Measurements from ENCODE around the gene MAP3K14. TPM values are rescaled to one million over a fixed set of nuclear protein-coding genes. Genes with fewer than 3 reads are reported as not detected.
A peak's percentile ranks its signal among the peaks of the same experiment; 100 is the strongest.
"Not testable (repeated sequence)": the region's sequence is repeated elsewhere in the genome, so short reads cannot be mapped to it uniquely, and the experiment has no call there.

The MAP3K14 gene
- total RNA-seq, 4 donors from 2014 or later: 9.6 to 14.4 (median 11.9) TPM

DNA sequence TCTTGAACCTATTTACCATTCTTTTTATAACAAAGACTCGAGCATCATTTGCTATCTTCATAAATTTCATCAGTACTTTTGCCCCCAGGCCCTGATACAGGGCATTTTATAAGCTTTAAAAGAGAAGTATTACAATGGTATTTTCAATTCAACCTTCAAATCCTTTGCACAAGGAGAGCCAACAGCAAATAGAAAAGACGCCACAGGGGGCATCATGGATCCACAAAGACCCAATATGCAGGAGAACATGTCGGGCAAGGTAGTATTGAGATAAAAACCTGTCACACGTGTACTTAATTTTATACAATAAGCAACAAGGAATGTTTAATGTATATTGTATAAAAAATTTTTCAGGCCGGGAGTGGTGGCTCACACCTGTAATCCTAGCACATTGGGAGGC, 10.2 kb downstream of the MAP3K14 start:
- DNase-seq (ENCODE audit: low spot score in 2 of 2): no peak
- peaks cover 83% of the 10 kb centered on the region for H3K4me1 ChIP-seq
- no peak overlapping the region for H3K4me3 ChIP-seq
- H3K27ac ChIP-seq: peak overlapping the region; percentile 86
- H3K27me3 ChIP-seq: no peaks in the 10 kb centered on the region
- 77% methylated on average over 5 of the region's 5 CpGs for WGBS
- no peaks in the 10 kb centered on the region for H3K9me3 ChIP-seq
- TF ChIP-seq CTCF (IDR thresholded peaks at IDR 0.05) (no peak), POLR2A (IDR thresholded peaks at IDR 0.05) (no peak), POLR2AphosphoS5 (IDR thresholded peaks at IDR 0.05) (no peak), EP300 (IDR thresholded peaks at IDR 0.05) (no peak)
- no peaks in the 10 kb centered on the region for H3K36me3 ChIP-seq

GRCh38 chr17:45306094-45306493, 10.7 kb downstream of the MAP3K14 start:
- TF ChIP-seq POLR2A (IDR thresholded peaks at IDR 0.05) (no peak), POLR2AphosphoS5 (IDR thresholded peaks at IDR 0.05) (no peak), CTCF (IDR thresholded peaks at IDR 0.05) (no peak), EP300 (IDR thresholded peaks at IDR 0.05) (no peak)
- Histone ChIP-seq H3K27ac (peak overlapping the region; percentile 86), H3K4me3 (no peak overlapping the region), H3K4me1 (peaks cover 78% of the 10 kb centered on the region), H3K9me3 (no peaks in the 10 kb centered on the region), H3K36me3 (no peaks in the 10 kb centered on the region), H3K27me3 (no peaks in the 10 kb centered on the region)
- no peak for DNase-seq (ENCODE audit: low spot score in 2 of 2)
- 34% methylated on average over 4 of the region's 4 CpGs for WGBS

- H3K27ac ChIP-seq: peak overlapping the region; percentile 86
- H3K36me3 ChIP-seq: no peaks in the 10 kb centered on the region
- H3K4me3 ChIP-seq: no peak overlapping the region
- H3K27me3 ChIP-seq: no peaks in the 10 kb centered on the region
- WGBS: 76% methylated on average over 3 of the region's 3 CpGs
- no peak for DNase-seq (ENCODE audit: low spot score in 2 of 2)
- H3K4me1 ChIP-seq: peaks cover 75% of the 10 kb centered on the region
- TF ChIP-seq POLR2AphosphoS5 (IDR thresholded peaks at IDR 0.05) (no peak), POLR2A (IDR thresholded peaks at IDR 0.05) (no peak), CTCF (IDR thresholded peaks at IDR 0.05) (no peak), EP300 (IDR thresholded peaks at IDR 0.05) (no peak)
- H3K9me3 ChIP-seq: no peaks in the 10 kb centered on the region
These were observed 11.2 kb downstream of the MAP3K14 start for GRCh38 chr17:45305530-45306087.

GRCh38 chr17:45302649-45303173, 14.1 kb downstream of the MAP3K14 start:
- no peak for DNase-seq (ENCODE audit: low spot score in 2 of 2)
- H3K27ac ChIP-seq: peak overlapping the region; percentile 70
- H3K4me3 ChIP-seq: no peak overlapping the region
- H3K4me1 ChIP-seq: peaks cover 76% of the 10 kb centered on the region
- WGBS: 39% methylated on average over 10 of the region's 10 CpGs
- no peaks in the 10 kb centered on the region for H3K9me3 ChIP-seq
- no peak for TF ChIP-seq POLR2A (IDR thresholded peaks at IDR 0.05)
- no peak for TF ChIP-seq POLR2AphosphoS5 (IDR thresholded peaks at IDR 0.05)
- TF ChIP-seq EP300 (IDR thresholded peaks at IDR 0.05): no peak
- TF ChIP-seq CTCF (IDR thresholded peaks at IDR 0.05): no peak
- H3K27me3 ChIP-seq: no peaks in the 10 kb centered on the region
- H3K36me3 ChIP-seq: no peaks in the 10 kb centered on the region

GRCh38 chr17:45302220-45302619, 14.6 kb downstream of the MAP3K14 start:
- not testable (repeated sequence) for H3K9me3 ChIP-seq; H3K36me3 ChIP-seq; H3K27me3 ChIP-seq; DNase-seq (ENCODE audit: low spot score in 2 of 2); H3K4me3 ChIP-seq
- 59% methylated on average over 9 of the region's 9 CpGs for WGBS
- H3K4me1 ChIP-seq: peaks cover 74% of the 10 kb centered on the region
- peak overlapping the region; percentile 70 for H3K27ac ChIP-seq

- TF ChIP-seq POLR2A (IDR thresholded peaks at IDR 0.05) (no peak), POLR2AphosphoS5 (IDR thresholded peaks at IDR 0.05) (no peak), EP300 (IDR thresholded peaks at IDR 0.05) (no peak), CTCF (IDR thresholded peaks at IDR 0.05) (no peak)
- 93% methylated on average over 4 of the region's 4 CpGs for WGBS
- H3K4me1 ChIP-seq: peaks cover 74% of the 10 kb centered on the region
- no peaks in the 10 kb centered on the region for H3K36me3 ChIP-seq
- no peak overlapping the region for H3K4me3 ChIP-seq
- DNase-seq (ENCODE audit: low spot score in 2 of 2): no peak
- peak overlapping the region; percentile 70 for H3K27ac ChIP-seq
- no peaks in the 10 kb centered on the region for H3K27me3 ChIP-seq
- no peaks in the 10 kb centered on the region for H3K9me3 ChIP-seq
These were observed 15.1 kb downstream of the MAP3K14 start for GRCh38 chr17:45301674-45302073.

All from suprapubic skin (tissue), 4 donors.